NCI-H2107 (cell line): ENCODE measurements around the gene UNKL.
"Not testable (repeated sequence)": the region's sequence is repeated elsewhere in the genome, so short reads cannot be mapped to it uniquely, and the experiment has no call there.

Experiments
- DNase-seq: peaks from one replicate; lab custom pipeline; 2025; lab: John Stamatoyannopoulos, UW

The UNKL gene

DNA sequence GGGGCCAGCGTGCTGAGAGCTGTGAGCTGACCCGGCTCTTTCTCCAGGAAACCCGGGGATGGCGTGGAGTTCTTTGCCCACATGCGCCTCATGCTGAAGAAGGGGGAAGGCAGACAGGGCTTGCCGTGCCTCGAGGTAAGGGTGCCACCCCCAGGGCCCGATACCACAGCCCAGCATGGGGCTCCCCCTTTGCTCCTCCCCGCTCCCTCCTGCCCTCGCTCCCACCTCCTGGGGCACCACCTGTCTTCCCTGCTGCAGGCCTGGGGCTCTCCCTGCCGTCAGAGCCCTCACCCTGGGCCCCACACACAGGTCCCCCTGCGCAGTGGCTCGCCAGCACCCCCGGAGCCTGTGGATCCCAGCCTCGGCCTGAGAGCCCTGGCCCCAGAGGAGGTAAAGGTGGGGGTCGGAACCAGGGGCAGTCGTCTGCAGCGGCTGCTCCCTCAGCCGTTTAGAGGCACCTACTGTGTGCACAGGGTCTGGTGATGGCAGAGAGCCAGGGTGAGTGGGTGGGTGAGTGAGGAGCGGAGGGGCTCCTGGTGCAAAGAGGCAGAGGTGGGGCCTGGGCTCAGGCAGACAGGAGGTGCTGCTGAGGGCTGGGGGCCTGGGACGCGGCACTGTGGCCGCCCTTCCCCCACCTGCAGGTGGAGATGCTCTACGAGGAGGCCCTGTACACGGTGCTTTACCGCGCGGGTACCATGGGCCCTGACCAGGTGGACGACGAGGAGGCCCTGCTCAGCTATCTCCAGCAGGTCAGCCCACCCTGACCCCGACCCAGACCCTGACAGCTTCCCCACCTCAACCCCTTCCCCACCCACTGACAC is 75.4 kb downstream of the UNKL start:
- peak; percentile 24 for DNase-seq

DNA sequence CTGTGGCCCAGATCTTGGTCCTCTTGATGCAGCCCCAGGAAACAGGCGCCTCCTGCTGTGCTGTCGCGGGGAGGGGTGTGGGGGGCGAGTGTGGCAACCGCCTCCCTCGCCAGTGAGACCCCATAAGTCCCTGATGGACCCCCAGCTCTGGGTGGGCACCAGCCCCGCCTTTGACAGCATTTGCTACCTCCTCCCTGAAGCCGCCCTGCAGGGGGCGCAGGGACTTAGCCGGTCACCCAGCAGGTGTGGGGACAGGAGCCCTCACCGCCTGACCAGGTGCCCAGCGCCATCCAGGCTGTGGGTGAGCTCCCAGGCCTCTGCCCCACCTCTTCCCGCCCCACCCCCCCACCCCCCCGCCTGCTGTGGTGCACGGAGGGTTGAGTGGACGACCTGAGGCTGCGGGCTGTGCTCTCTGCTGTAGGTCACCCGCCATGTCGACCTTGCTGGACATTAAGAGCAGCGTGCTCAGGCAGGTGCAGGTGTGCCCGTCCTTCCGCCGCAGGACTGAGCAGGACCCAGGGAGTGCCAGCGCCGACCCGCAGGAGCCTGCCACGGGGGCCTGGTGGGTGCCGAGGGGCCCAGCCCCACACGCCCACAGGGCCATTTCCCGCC is 76.3 kb downstream of the UNKL start:
- no peak for DNase-seq

DNA sequence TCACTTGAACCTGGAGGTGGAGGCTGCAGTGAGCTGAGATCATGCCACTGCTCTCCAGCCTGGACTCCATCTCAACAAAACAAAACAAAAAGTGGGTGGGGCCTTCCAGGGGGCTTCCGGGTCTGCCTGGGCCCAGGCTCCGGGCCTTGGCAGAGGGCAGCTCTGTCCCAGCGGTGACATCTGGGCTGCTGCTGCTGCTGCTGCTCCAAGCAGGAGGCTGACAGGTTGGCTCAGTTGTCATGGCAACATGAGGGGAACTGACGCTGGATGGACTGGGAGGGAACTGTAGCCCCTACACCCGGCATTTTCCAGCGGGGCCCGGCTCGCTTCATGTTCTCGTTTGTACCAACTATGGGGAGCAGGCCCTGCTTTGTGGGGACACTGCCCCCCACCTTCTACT is 77.0 kb downstream of the UNKL start:
- DNase-seq, result no peak

DNA sequence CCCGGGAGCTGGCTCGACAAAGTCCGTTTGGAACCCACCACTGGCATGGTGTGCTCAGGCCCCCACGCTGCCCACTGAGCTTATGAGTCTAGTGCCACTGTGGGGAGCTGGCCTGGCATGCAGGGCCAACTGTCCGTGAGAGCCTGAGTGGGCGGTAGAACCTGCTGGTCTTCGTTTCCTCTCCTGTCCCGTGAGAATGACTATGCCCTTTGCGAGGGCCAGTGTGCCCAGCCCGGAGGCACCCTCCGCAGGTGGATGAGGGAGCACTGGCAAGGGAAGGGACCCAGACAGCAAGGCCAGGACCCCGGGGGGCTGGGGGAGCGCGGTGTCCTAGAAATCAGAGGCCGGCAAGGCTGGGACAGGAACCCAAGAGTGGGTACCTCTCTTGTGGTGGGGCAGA is 77.9 kb downstream of the UNKL start:
- DNase-seq, result no peak

DNA sequence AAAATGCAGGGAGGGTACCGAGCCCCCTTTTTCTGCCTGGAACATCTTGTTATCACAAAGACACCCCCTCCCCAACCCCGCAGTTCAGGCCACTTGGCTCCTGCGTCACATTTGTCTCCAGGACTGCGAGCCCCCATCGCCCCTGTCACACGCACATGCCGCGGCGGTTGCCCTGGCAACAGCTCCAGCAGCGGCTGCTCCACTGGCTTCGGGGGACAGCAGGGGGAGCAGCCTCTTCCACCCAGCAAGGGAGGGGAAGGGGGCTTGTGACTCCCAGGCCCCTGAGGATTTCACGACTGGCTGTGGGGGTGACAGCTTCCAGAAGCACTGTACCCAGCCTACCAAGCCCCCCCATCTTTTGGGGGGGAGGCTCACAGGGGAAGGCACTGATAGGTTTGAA is 78.5 kb downstream of the UNKL start:
- DNase-seq, result no peak

DNA sequence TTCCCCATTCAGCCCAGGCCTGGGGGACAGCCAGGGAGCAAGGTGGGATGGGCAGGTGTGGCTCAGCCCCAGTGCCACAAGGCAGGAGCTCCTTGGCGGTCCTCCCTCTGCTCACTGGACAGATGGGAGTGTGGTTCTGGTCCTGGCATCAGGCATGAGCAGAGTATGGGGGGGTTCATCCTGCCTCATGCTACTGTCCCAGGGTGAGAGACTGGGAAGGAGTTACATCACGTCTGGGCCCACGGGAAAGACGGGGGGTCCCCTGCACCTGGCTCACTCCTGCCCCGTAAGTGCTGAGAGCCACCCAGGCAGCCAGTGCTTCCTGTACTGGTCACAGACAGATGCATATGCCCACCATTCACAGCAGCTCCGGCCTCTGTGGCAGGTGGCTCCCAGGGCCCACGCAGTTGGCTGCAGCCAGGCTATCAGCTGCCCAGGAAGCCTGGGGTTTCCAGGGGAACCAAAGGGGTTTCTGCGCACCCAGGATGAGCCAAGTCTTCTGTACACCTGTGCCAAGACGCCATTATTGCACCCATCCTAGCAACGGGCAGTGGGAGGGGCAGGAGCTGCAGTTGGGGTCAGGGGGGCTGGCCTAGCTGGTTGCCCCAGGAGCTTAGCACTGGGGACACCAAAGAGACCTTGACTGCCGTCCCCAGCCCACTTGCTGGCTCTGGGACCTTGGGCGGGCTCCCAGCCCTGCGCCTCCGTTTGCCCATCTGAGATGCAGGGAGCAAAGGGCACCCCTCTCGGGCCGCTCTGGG is 79.1 kb downstream of the UNKL start:
- no peak for DNase-seq

DNA sequence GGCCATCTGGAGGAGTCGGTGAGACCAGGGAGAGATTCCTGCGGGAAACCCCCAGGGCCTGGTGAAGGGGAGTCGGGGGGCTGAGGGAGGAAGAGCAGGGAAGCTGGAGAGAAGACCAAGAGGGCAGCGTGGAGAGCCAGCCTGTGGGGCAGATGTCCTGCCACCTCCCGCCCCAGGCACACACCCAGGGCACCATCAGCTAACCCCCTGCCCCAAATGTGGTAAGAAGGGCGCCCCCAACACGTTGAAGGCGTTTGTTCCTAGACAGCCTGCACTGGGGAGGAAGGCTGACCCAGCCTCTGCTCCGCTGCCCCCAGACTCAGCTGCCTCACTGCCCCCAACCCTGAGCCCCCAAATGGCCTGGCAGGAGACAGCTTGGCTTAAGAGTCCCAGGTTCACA is 79.8 kb downstream of the UNKL start:
- no peak for DNase-seq

DNA sequence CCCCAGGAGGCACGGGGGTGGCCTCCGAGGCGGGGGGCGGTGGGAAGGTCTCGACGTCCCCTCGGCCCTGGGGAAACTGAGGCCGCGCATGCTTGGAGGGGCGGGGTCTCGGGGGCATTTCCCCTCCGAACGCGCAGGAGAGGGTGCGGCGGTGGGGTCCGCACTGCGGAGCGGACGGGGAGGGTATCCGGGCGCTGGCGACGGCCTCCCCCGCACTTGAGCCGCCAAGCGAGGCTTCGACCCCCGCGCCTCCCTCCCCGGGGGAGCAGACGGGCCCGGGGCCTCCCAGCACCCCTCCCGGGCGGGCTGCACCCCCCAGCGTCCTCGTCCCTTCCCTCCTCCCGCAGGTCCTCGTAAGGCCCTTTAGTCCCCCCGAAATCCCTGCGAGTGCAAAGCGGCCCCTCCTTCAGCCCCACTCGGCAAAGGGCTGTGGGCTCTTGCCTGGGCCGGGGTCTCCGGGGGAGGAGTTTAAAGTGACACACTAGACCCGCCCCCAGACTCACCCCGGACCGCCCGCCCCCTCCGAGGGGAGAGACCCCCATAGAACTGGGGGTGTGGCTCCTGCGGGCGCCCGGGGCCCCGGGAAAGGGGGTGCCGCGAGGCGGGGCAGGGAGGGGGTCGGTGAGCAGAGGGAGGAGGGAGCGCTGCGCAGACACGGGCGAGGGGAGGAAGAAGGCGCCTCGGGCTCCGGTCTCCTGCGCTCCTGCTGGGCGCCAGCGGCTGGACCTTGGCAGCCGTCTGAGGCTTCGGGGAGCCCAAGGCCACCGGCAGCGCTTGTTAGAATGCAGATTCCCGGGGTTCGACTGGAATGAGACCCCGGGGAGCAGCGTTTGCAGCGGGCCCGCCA is 80.4 kb downstream of the UNKL start:
- DNase-seq, result no peak

DNA sequence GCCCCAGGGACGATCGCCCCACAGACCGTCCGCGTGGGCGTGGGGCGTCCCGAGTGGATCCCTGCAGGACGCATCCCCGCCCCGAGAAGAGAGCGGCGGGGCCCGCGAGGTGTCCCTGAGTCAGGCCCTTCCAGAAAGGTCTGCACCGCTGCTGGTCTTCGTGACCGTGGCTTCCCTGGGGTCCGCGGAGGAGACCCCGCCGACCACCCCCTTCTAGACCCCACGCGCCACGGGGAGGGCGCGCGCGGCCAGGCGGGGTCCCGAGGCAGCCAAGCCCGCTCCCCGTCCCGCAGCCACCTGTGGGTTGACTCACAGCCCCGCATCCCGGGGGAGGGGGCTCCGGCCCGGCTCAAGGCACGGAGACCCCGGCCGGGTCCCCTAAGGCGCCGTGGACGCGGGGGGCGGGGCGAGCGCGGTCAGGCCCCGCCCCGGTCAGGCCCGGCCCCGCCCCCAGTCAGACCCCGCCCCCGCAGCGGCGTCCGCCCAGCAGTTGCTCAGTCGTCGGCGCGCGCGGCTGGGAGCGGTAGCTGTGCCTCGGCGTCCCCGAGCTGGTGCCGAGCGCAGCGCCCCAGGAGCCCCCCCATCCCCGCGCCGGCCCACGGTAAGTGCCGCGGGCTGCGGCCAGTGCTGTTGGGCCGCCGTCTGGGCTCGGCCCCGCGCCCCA is 81.2 kb downstream of the UNKL start, which contains the start of gene BAIAP3:
Gene BAIAP3 (plus strand): TSS at position 497 of the 664 bp plus-strand sequence. CDS start 4,905 bp downstream, outside the sequence.
- DNase-seq, result no peak

DNA sequence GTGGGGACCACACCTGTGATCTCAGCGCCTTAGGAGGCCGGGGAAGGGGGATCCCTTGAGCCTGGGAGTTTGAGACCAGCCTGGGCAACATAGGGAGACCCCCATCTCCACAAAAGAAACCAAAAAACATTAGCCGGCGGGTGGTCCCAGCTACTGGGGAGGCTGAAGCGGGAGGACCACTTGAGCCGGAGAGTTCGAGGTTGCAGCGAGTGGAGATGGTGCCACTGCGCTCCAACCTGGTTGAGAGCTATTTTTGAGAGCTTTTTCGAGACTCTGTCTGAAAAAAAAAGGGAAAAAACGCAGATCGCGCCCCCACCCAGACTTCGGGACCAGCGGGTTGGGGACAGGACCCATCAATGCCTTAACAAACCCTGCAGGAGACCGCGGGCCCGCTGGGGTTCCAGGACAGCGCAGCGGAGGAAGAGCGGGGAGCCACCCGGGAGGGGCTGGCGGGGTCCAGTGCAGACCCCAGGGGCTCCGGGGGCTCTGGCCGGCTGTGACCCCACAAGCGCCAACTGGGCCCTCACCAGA is 81.8 kb downstream of the UNKL start:
- no peak for DNase-seq

DNA sequence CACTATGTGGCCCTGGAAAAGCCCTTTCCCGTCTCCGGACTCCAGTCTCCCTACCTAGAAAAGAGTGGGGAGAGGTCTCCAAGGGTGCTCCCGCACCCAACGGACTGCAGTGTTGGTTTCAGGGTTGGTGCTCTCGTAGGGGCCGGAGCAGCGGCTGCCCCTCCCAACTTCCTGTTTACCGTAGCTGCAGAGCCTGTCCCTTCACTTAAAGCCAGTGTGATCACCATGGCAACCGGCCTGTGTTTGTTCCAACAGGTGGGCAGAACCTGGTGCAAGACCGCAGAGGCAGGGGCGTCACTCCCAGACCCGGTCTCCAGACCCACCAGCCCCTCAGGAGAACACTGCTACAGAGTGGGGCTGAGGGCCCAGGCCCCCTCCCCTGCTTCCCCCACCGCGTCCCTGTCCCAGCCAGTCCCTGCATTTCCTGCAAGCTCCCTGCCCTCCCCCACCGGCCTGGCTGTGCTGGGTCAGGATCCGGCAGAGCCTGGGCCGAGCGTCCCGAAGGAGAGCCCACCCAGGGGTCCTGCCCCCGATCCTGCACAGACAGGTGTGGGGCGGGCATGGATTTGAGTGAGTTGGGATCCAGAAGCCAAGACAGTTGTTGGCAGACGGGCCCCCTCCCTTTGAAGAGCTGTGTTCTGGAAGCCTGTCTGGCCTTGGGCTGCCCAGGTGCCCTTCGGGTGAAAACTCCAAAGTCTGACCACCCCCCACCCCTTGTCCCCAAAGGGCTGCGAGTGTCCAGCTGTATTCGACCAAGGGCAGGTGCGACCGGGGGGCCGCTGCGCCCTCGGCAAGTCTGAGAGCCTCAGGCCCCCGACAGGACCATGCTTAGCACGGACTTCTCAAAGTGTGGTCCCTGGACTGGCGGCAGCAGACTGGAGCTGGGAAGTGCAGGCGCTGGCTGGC is 82.5 kb downstream of the UNKL start:
- no peak for DNase-seq

DNA sequence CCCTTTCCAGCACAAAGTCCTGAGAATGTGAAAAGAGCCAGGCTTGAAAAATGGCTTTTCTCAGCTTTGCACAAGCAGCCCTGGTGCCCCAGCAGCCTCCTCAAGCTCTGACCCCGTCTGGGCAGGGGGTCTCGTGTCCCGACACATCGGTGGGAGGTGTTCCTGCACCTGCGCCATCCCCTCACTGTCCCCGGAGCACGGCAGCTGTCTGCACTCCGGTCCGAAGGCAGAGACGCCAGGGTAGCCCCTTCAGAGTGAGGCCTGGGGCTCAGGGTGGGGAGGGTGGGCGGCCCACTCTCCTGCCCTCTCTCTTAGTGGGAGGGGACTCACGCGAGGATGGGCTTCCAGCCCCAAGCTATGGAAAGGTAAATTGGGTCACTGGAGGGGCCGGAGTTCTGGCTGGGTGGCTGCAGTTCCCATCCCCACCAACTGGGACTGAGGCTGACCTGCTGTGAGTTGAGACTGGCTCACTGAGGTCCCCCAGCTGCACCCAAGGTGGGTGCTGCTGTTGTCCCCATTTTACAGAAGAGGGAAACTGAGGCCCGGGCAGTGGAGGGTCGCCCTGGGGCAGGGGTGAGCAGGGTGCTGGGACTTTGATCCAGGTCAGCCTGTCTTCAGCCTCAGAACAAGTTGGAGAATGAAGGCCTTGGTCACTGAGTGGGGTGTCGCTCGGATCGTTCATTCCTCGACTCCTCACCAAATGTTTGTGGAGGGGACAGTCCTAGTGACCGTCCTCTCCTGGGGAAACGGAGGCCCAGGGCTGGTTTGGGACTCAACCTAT is 83.4 kb downstream of the UNKL start:
- DNase-seq, result no peak

DNA sequence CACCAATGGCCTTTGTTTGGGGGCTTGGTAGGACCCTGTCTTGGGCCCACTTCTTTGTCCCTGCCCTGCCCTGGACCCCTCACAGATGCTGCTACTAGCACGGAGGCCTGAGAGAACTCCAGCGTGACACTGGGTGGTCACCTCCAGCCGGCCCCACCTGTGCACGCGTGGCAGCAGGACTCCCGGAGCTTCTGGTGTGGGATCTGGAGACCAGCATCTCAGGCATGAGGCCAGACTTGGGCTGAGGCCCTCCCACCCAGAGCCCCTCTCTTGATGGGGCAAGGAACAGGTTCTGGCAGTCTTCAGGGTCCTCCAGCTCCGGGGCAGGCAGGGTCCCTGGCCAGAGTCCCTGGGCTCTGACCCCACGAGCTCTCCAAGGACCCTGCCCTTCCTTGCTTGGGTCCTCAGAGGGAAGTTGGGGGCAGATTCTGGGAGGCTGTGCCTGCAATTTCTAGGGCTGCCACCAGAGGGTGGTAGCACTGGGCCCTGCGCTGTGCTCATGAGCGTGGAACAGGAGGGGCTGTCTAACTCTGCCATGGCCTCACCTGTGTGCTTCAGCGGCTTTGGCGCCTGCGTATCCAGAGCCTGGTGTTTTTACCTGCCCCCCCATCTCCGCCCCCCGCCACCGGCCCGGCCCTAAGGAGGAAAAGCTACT is 84.1 kb downstream of the UNKL start:
- DNase-seq, result no peak

DNA sequence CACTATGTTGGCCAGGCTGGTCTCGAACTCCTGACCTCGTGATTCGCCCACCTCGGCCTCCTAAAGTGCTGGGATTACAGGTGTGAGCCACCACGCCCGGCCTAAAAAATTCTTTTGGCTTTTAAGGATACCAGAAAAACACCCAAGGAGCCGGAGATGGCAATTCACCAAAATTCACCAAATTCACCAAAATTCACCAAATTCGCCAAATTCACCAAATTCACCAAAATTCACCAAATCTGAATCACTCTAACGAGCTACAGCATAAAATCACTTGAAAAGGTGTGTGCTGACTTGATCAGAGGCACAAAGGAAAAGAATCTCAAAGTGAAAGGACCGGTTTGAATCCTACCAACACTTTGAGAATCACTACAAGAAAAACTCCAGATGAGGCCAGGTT is 85.5 kb downstream of the UNKL start:
- DNase-seq, result not testable (repeated sequence)

DNA sequence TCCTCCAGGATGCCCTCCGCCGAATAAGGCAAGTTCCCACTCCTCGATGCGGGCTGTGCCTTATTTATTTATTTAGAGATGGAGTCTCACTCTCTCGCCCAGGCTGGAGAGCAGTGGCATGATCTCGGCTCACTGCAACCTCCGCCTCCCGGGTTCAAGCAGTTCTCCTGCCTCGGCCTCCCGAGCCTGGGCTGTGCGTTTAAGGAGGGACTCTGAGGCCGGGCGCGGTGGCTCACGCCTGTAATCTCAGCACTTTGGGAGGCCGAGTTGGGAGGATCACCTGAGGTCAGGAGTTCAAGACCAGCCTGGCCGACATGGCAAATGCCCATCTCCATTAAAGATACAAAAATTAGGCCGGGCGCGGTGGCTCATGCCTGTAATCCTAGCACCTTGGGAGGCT is 86.4 kb downstream of the UNKL start:
- not testable (repeated sequence) for DNase-seq

DNA sequence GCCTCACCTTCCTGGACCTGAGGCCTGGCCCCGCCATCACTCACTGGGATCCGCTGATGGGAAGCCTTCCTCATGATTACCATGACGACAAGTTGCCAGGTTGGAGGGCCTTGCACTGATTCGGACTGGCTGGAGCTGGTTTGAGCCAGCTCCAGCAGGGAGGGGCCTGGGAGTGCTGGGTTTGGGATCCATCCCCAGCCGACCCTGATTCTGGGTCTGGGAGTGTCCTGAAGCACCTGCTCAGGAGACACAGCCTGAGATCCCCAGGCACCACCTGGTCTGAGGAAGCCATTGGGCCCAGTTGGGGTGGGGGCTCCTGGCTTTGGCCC is 86.9 kb downstream of the UNKL start:
- no peak for DNase-seq

DNA sequence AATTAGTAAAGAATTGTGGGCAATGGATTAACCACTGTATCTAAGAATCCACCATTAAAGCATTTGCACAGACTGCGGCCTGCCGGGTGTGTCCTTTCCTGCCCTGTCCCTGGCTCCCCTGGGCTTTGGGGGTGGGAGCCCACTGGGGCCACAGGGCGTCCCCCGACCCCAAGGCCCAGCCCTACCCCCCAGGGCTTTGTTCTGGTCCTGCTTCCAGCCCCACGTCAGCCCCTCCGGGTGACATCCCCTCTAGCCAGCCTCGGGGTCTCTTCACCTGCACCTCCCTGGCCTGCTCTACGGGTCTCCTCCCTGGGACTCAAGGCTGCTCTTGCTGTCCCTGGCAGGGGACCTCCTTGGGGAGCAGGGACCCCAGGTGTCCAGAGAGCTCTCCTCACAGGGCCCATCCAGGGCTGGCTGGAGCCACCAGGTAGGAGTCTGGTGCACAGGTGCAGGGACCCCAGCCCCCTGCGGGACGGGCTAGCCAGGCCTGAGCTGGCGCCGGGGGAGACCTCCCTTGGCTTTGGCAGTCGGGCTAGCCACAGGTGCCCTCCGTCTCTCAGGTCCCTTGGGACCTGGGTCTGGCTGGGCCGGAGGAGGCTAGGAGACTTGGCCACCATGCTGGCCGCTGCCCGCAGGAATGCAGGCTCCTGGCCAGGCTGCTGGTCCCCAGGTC is 87.4 kb downstream of the UNKL start:
- DNase-seq, result no peak

DNA sequence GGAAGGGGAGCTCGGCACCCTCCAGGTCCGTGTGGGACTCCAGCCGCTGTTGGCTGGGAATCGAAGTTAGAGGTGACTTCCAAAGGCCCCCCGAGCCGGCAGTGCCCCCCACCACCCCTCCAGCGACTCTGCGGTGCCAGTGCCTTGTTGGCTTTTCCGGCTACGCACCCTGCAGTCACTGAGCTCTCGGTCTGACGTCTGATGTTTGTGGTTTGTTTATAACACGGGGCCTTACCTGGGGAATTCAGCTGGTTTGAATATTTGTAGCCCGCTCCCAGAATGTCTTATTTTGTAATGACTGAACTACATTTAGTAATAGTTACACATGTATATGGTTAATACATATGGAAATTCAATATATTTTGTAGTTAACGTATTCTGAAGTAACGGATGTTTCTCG is 88.1 kb downstream of the UNKL start:
- no peak for DNase-seq
